Ishikawa (cell line): ENCODE data around the gene ANKMY2.

Source experiments
- EP300 ChIP-seq: IDR thresholded peaks from 2 replicates; pipeline ENCODE4 v1.6.1; 2012; ENCODE audit warnings: borderline replicate concordance
- RAD21 ChIP-seq: IDR thresholded peaks from 2 replicates; pipeline ENCODE4 v1.6.1; 2012; ENCODE audit warnings: low read depth
- TEAD4 ChIP-seq: IDR thresholded peaks from 2 replicates; pipeline ENCODE4 v1.6.1; 2012

DNA sequence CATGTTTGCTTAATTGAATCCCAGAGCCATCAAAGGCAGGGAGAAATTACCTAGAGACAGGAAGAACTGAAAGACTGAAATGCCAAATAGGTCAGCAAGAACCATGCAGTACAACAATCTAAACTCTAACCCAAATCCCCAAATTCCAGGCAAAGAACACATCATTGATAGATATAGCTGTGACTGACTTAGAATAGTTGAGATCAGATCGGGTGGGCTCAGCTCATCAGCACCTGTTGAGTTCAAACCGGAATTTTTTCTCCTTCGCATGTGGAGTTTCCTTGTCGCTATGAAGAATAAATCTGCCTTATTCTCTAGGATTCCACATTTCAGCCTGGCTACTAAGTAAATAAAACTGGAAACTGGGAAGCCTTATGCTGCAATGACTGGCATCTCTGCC lies 1.4 kb downstream of the ANKMY2 start:
- TF ChIP-seq EP300 (no peak), TEAD4 (no peak), RAD21 (no peak)
